ENCODE measurements around the gene TNS2. TPM values are rescaled to one million over a fixed set of nuclear protein-coding genes. Genes with fewer than 3 reads are reported as not detected.

TNS2 gene
- total and polyA plus RNA-seq, 9 of the 15 experiments (the other 6 are each of a cell fraction or from before 2014, with no cell fraction given), result 0.28 to 3.1 (median 1.2) TPM; not detected in 1

DNA sequence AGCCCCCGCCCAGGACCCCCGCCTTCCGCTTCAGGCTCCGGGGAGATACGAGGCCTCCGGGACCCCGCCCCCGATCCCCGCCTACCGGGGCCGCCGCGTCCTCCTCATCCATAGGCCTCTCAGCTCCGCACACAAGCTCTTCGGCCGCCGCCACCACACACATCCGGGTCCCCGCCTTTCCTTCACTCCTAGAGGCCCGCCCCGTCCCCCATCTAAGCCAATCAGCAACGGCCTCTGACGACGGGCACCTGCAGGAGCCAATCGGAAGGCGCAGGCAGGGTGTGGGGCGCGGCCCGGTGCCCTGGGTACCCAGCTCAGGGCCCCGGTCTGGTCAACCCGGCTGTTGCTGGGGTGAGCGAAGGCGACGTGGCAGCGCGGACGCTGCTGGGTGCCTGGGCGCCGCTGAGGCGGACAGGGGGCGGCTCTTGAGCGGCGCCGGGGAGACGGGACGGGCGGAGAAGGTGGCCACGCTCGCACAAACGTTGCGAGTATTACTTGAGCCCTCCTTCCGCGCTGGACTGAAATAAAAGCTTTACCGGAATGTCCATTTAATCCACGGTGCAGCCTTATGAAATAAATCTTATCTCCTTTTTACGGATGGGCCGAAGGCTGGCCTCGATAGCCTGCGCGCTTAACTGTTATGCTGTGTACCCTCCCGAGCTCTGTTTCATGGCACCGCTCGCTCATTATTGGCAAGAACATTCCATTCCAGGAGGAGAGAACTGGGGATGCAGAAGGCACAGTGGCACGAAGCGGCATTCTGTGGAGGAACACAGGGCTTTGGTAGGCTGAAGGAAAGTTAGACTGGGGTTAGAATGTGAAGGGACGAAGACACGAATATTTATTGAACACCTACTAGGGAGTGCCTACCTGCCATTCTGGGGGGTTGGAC lies 29.6 kb downstream of the TNS2 start, which contains the start of gene SPRYD3 (continued):
- no peak for TF ChIP-seq ZNF316 (IDR thresholded peaks at IDR 0.05)
- peak; percentile 96 for TF ChIP-seq NFYB (IDR thresholded peaks at IDR 0.05; ENCODE audit: extremely low read depth, insufficient read length)
- TF ChIP-seq MTA2 (IDR thresholded peaks at IDR 0.05; ENCODE audit: low read depth), result no peak
- TF ChIP-seq CBX1 (IDR thresholded peaks at IDR 0.05; ENCODE audit: low read depth), result no peak
- TF ChIP-seq, protein P1, sequence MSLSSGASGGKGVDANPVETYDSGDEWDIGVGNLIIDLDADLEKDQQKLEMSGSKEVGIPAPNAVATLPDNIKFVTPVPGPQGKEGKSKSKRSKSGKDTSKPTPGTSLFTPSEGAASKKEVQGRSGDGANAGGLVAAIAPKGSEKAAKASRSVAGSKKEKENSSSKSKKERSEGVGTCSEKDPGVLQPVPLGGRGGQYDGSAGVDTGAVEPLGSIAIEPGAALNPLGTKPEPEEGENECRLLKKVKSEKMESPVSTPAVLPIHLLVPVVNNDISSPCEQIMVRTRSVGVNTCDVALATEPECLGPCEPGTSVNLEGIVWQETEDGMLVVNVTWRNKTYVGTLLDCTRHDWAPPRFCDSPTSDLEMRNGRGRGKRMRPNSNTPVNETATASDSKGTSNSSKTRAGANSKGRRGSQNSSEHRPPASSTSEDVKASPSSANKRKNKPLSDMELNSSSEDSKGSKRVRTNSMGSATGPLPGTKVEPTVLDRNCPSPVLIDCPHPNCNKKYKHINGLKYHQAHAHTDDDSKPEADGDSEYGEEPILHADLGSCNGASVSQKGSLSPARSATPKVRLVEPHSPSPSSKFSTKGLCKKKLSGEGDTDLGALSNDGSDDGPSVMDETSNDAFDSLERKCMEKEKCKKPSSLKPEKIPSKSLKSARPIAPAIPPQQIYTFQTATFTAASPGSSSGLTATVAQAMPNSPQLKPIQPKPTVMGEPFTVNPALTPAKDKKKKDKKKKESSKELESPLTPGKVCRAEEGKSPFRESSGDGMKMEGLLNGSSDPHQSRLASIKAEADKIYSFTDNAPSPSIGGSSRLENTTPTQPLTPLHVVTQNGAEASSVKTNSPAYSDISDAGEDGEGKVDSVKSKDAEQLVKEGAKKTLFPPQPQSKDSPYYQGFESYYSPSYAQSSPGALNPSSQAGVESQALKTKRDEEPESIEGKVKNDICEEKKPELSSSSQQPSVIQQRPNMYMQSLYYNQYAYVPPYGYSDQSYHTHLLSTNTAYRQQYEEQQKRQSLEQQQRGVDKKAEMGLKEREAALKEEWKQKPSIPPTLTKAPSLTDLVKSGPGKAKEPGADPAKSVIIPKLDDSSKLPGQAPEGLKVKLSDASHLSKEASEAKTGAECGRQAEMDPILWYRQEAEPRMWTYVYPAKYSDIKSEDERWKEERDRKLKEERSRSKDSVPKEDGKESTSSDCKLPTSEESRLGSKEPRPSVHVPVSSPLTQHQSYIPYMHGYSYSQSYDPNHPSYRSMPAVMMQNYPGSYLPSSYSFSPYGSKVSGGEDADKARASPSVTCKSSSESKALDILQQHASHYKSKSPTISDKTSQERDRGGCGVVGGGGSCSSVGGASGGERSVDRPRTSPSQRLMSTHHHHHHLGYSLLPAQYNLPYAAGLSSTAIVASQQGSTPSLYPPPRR (CRISPR knock-in tag; IDR thresholded peaks at IDR 0.05; ENCODE audit: borderline replicate concordance), result 0 out of 2 replicates have a peak, but pooled peaks have one; percentile 26
- no peak for TF ChIP-seq ZC3H4 (CRISPR knock-in tag; IDR thresholded peaks at IDR 0.05; ENCODE audit: borderline replicate concordance)
- TF ChIP-seq RBM22 (IDR thresholded peaks at IDR 0.05; ENCODE audit: low read depth, low read length, poor library complexity, severe bottlenecking), result no peak
- TF ChIP-seq KLF13 (tag; IDR thresholded peaks at IDR 0.05; ENCODE audit: borderline replicate concordance, low read depth), result no peak
- peak; percentile 73 for TF ChIP-seq TBP (optimal IDR thresholded peaks at IDR 0.05; ENCODE audit: low read depth, low read length)
- TF ChIP-seq ZNF197 (CRISPR knock-in tag; IDR thresholded peaks at IDR 0.05; ENCODE audit: low read depth), result no peak
- no peak for TF ChIP-seq MBD1 (CRISPR knock-in tag; IDR thresholded peaks at IDR 0.05)
- TF ChIP-seq SMC3 (conservative IDR thresholded peaks at IDR 0.05; ENCODE audit: insufficient read depth, low read depth, low read length), result no peak
- no peak for TF ChIP-seq RAD51 (IDR thresholded peaks at IDR 0.05; ENCODE audit: borderline replicate concordance, low read depth)
- TF ChIP-seq TCF15 (CRISPR knock-in tag; IDR thresholded peaks at IDR 0.05), result no peak
- no peak for TF ChIP-seq ZHX1 (conservative IDR thresholded peaks at IDR 0.05; ENCODE audit: low read length)
- TF ChIP-seq ZFP36 (IDR thresholded peaks at IDR 0.05; ENCODE audit: low read depth, low read length, partially characterized antibody), result no peak
- TF ChIP-seq PHF21A (IDR thresholded peaks at IDR 0.05; ENCODE audit: borderline replicate concordance, low read depth), result no peak
- no peak for TF ChIP-seq ZNF24 (IDR thresholded peaks at IDR 0.05)
